Measurements from ENCODE around the gene IL31RA. TPM values are rescaled to one million over a fixed set of nuclear protein-coding genes. Genes with fewer than 3 reads are reported as not detected.

The IL31RA gene
- total and polyA plus RNA-seq, 5 donors, result not detected

GRCh38 chr5:55858104-55858503 is 6.9 kb downstream of the IL31RA start:
- no peak overlapping the region for H3K4me3 ChIP-seq (ENCODE audit: low read length)
- no peaks in the 10 kb centered on the region for H3K27me3 ChIP-seq (ENCODE audit: control insufficient read depth, insufficient read depth)
- no peaks in the 10 kb centered on the region for H3K4me1 ChIP-seq (ENCODE audit: control insufficient read depth, insufficient read depth, low read length)
- H3K27ac ChIP-seq (ENCODE audit: low read length), result no peak overlapping the region
- 91% methylated on average over 2 of the region's 2 CpGs for WGBS
- ATAC-seq (no peak), DNase-seq (no peak)
- intact Hi-C loops (cut with DNase I), result no loop called here
- no peaks in the 10 kb centered on the region for H3K9me3 ChIP-seq (ENCODE audit: control insufficient read depth, low read length)

DNA sequence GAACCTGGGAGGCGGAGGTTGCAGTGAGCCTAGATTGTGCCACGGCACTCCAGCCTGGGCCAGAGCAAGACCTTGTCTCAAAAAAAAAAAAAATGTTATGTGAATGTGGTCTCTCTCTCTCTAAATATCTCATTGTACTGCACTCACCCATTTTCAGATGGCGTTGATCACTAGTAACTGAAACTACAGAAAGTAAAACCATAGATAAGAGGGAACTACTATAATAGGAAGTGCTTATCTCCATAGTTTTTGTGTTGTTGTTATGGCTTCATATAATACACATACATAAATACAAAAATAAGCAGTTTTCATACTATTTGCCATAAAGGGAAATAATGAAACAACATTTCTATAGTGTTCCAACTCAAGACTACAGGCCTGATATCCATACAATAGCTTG is 9.1 kb downstream of the IL31RA start:
- Histone ChIP-seq H3K27me3 (ENCODE audit: control insufficient read depth, insufficient read depth) (no peaks in the 10 kb centered on the region), H3K9me3 (ENCODE audit: control insufficient read depth, low read length) (no peaks in the 10 kb centered on the region), H3K27ac (ENCODE audit: low read length) (no peak overlapping the region), H3K4me3 (ENCODE audit: low read length) (no peak overlapping the region), H3K4me1 (ENCODE audit: control insufficient read depth, insufficient read depth, low read length) (no peaks in the 10 kb centered on the region)
- ATAC-seq, result no peak
- WGBS, result 56% methylated on average over 3 of the region's 3 CpGs
- intact Hi-C loops (cut with DNase I), result no loop called here
- no peak for DNase-seq

GRCh38 chr5:55860709-55861108 is 9.6 kb downstream of the IL31RA start:
- Histone ChIP-seq H3K4me1 (ENCODE audit: control insufficient read depth, insufficient read depth, low read length) (no peaks in the 10 kb centered on the region), H3K4me3 (ENCODE audit: low read length) (no peak overlapping the region), H3K27me3 (ENCODE audit: control insufficient read depth, insufficient read depth) (no peaks in the 10 kb centered on the region), H3K27ac (ENCODE audit: low read length) (no peak overlapping the region), H3K9me3 (ENCODE audit: control insufficient read depth, low read length) (no peaks in the 10 kb centered on the region)
- intact Hi-C loops (cut with DNase I), result no loop called here
- ATAC-seq (no peak), DNase-seq (no peak)
- 73% methylated on average over 4 of the region's 4 CpGs for WGBS

DNA sequence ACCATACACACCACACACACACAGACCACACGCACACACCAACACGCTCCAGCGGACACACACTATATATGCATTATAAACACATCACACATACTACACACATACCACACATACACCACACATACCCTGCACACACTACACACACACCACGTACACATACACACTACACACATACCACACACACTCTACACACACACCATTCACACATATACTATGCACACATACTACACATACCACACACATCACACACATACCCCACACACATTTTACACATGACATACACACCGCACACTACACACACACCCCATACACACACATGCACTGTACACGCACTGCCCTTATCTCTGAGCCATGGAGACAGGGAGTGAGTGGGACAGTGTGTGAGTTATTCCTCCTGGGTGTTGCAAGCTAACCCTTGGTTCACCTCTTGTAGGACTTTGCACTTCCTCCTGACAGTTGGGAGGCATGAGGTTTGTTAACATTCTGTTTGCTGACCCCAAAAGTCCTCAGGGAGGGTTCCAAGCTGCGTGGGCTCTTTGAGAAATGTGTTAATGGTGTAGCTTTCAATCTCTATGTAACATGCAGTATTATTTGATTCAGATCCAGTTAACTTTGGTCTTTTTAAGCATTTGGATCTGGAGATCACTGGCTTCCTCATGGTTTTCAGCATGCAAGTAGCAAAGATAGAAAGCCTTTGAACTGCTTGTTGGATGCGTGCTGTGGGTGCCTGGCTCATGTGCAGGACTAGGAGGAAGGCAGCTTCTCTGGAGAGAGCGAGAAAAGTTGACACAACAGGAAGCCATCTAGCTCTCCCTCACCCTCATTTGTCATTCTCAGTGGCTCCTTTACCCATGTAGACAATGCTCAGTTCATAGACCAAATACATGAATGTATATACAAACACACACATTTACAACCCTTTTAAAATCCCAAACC is 13.7 kb downstream of the IL31RA start:
- ATAC-seq (no peak), DNase-seq (no peak)
- intact Hi-C loops (cut with DNase I), result no loop called here
- H3K27me3 ChIP-seq (ENCODE audit: control insufficient read depth, insufficient read depth), result no peaks in the 10 kb centered on the region
- H3K9me3 ChIP-seq (ENCODE audit: control insufficient read depth, low read length), result no peaks in the 10 kb centered on the region
- H3K27ac ChIP-seq (ENCODE audit: low read length), result no peak overlapping the region
- no peak overlapping the region for H3K4me3 ChIP-seq (ENCODE audit: low read length)
- H3K4me1 ChIP-seq (ENCODE audit: control insufficient read depth, insufficient read depth, low read length), result no peaks in the 10 kb centered on the region
- WGBS, result 76% methylated on average over 9 of the region's 9 CpGs

DNA sequence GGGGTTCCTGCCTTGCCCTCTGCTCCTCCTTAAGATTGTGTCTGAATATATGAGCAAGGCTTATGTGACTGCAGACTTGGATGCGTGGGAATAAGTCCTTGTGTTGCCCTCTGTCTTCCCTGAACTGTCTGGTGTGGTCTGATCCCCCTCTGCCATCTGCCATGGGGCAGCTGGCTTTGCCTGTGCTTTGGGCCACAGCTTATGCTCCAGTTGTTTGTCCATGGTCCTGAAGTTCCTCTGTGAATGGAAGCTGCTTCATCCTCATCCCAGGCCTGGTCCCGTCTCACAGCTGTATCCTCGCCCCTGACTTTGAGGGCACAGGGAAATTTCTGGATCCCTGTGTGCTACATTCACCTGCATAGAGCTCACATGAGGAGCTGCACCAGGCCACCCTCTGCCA is 14.7 kb downstream of the IL31RA start:
- Histone ChIP-seq H3K9me3 (ENCODE audit: control insufficient read depth, low read length) (no peaks in the 10 kb centered on the region), H3K27me3 (ENCODE audit: control insufficient read depth, insufficient read depth) (no peaks in the 10 kb centered on the region), H3K4me3 (ENCODE audit: low read length) (no peak overlapping the region), H3K27ac (ENCODE audit: low read length) (no peak overlapping the region), H3K4me1 (ENCODE audit: control insufficient read depth, insufficient read depth, low read length) (no peaks in the 10 kb centered on the region)
- ATAC-seq (no peak), DNase-seq (no peak)
- intact Hi-C loops (cut with DNase I), result no loop called here
- 83% methylated on average over 3 of the region's 3 CpGs for WGBS

- DNase-seq, result no peak
- Histone ChIP-seq H3K4me1 (ENCODE audit: control insufficient read depth, insufficient read depth, low read length) (no peaks in the 10 kb centered on the region), H3K27ac (ENCODE audit: low read length) (no peak overlapping the region), H3K27me3 (ENCODE audit: control insufficient read depth, insufficient read depth) (no peaks in the 10 kb centered on the region), H3K9me3 (ENCODE audit: control insufficient read depth, low read length) (no peaks in the 10 kb centered on the region), H3K4me3 (ENCODE audit: low read length) (no peak overlapping the region)
- intact Hi-C loops (cut with DNase I), result no loop called here
- 94% methylated on average over 8 of the region's 8 CpGs for WGBS
- ATAC-seq, result no peak
Measured at GRCh38 chr5:55866485-55866884, 15.3 kb downstream of the IL31RA start.

- DNase-seq, result no peak
- WGBS, result 50% methylated on average over 4 of the region's 5 CpGs
- ATAC-seq, result no peak
- Histone ChIP-seq H3K4me1 (ENCODE audit: control insufficient read depth, insufficient read depth, low read length) (no peaks in the 10 kb centered on the region), H3K27me3 (ENCODE audit: control insufficient read depth, insufficient read depth) (no peaks in the 10 kb centered on the region), H3K27ac (ENCODE audit: low read length) (no peak overlapping the region), H3K4me3 (ENCODE audit: low read length) (no peak overlapping the region), H3K9me3 (ENCODE audit: control insufficient read depth, low read length) (no peaks in the 10 kb centered on the region)
- intact Hi-C loops (cut with DNase I), result no loop called here
Measured at GRCh38 chr5:55866934-55867333, 15.8 kb downstream of the IL31RA start.

DNA sequence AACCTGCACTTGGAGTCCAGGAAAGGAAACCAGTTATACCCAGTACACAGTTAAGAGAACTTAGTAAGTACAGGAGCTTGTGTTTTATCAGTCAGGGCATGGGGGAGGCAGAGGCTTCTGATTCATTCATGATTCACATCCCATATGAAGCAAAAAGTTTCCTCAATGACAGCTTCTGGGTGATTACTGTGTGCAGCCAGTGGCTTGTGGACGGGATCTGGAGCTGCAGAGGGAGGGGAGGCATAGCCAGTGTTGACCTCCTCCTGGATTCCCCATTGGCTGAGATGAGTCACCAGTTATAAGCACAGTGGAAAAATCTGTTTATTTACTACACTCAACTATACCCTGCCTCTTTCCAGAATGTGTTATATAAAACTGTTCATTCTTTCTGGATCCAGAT is 17.7 kb downstream of the IL31RA start:
- Histone ChIP-seq H3K9me3 (ENCODE audit: control insufficient read depth, low read length) (no peaks in the 10 kb centered on the region), H3K4me1 (ENCODE audit: control insufficient read depth, insufficient read depth, low read length) (no peaks in the 10 kb centered on the region), H3K27me3 (ENCODE audit: control insufficient read depth, insufficient read depth) (no peaks in the 10 kb centered on the region), H3K4me3 (ENCODE audit: low read length) (no peak overlapping the region), H3K27ac (ENCODE audit: low read length) (no peak overlapping the region)
- peak in 1 of 3 donors; percentile 36 for DNase-seq
- intact Hi-C loops (cut with DNase I), result no loop called here
- 19% methylated on average over 1 of the region's 1 CpG for WGBS
- ATAC-seq, result peak; percentile 69 to 96

- ATAC-seq, result no peak
- Histone ChIP-seq H3K9me3 (ENCODE audit: control insufficient read depth, low read length) (no peaks in the 10 kb centered on the region), H3K27me3 (ENCODE audit: control insufficient read depth, insufficient read depth) (no peaks in the 10 kb centered on the region), H3K27ac (ENCODE audit: low read length) (no peak overlapping the region), H3K4me1 (ENCODE audit: control insufficient read depth, insufficient read depth, low read length) (no peaks in the 10 kb centered on the region), H3K4me3 (ENCODE audit: low read length) (no peak overlapping the region)
- 91% methylated on average over 4 of the region's 4 CpGs for whole genome bisulfite sequencing
- intact Hi-C loops (cut with DNase I), result no loop called here
- DNase-seq, result no peak
Measured at GRCh38 chr5:55869847-55870246, 18.7 kb downstream of the IL31RA start.

GRCh38 chr5:55873234-55873633 is 22.1 kb downstream of the IL31RA start:
- ATAC-seq (no peak), DNase-seq (no peak)
- Histone ChIP-seq H3K9me3 (ENCODE audit: control insufficient read depth, low read length) (no peaks in the 10 kb centered on the region), H3K27me3 (ENCODE audit: control insufficient read depth, insufficient read depth) (no peaks in the 10 kb centered on the region), H3K4me1 (ENCODE audit: control insufficient read depth, insufficient read depth, low read length) (no peaks in the 10 kb centered on the region), H3K27ac (ENCODE audit: low read length) (no peak overlapping the region), H3K4me3 (ENCODE audit: low read length) (no peak overlapping the region)
- intact Hi-C loops (cut with DNase I), result no loop called here

- H3K9me3 ChIP-seq (ENCODE audit: control insufficient read depth, low read length), result no peaks in the 10 kb centered on the region
- H3K4me3 ChIP-seq (ENCODE audit: low read length), result no peak overlapping the region
- intact Hi-C loops (cut with DNase I), result no loop called here
- H3K4me1 ChIP-seq (ENCODE audit: control insufficient read depth, insufficient read depth, low read length), result no peaks in the 10 kb centered on the region
- H3K27me3 ChIP-seq (ENCODE audit: control insufficient read depth, insufficient read depth), result no peaks in the 10 kb centered on the region
- H3K27ac ChIP-seq (ENCODE audit: low read length), result no peak overlapping the region
- no peak for DNase-seq
- no peak for ATAC-seq
Measured at GRCh38 chr5:55877655-55878054, 26.5 kb downstream of the IL31RA start.

GRCh38 chr5:55880453-55880852 is 29.3 kb downstream of the IL31RA start:
- Histone ChIP-seq H3K27me3 (ENCODE audit: control insufficient read depth, insufficient read depth) (no peaks in the 10 kb centered on the region), H3K27ac (ENCODE audit: low read length) (no peak overlapping the region), H3K4me3 (ENCODE audit: low read length) (no peak overlapping the region), H3K9me3 (ENCODE audit: control insufficient read depth, low read length) (no peaks in the 10 kb centered on the region), H3K4me1 (ENCODE audit: control insufficient read depth, insufficient read depth, low read length) (no peaks in the 10 kb centered on the region)
- no peak for ATAC-seq
- intact Hi-C loops (cut with DNase I), result no loop called here
- no peak for DNase-seq

Measured in right cardiac atrium (tissue), 5 donors.